ENCODE data around the gene CPXM2. TPM values are rescaled to one million over a fixed set of nuclear protein-coding genes. Genes with fewer than 3 reads are reported as not detected.
A peak's percentile ranks its signal among the peaks of the same experiment; 100 is the strongest.

CPXM2 gene
- polyA plus RNA-seq, 1 donor (not counting 4 experiments of a cell fraction or from before 2014, with no cell fraction given): 0.03 TPM

GRCh38 chr10:123800289-123800688, 91.3 kb downstream of the CPXM2 start:
- H3K4me1 ChIP-seq (ENCODE audit: control insufficient read depth, extremely low read depth, insufficient read depth, low read length): peaks cover 5% of the 10 kb centered on the region
- no peaks in the 10 kb centered on the region for H3K9me3 ChIP-seq (ENCODE audit: control insufficient read depth, low read depth, low read length)
- H2AFZ ChIP-seq (ENCODE audit: control insufficient read depth, low read length): no peak overlapping the region
- no peak overlapping the region for H3K9ac ChIP-seq (ENCODE audit: control insufficient read depth, extremely low read depth, insufficient read depth, low read length)
- H4K20me1 ChIP-seq (ENCODE audit: control insufficient read depth, extremely low read depth, insufficient read depth, low read length): no peaks in the 10 kb centered on the region
- no peaks in the 10 kb centered on the region for H3K79me2 ChIP-seq (ENCODE audit: control insufficient read depth, insufficient read depth, low read length)
- H3K9me1 ChIP-seq (ENCODE audit: control insufficient read depth, extremely low read depth, insufficient read depth, low read length): no peaks in the 10 kb centered on the region
- peak overlapping the region; percentile 34 for H3K4me2 ChIP-seq (ENCODE audit: control insufficient read depth, extremely low read depth, insufficient read depth, low read depth, low read length)
- DNase-seq (ENCODE audit: low read depth, low spot score): no peak
- TF ChIP-seq EZH2 (IDR thresholded peaks at IDR 0.05; ENCODE audit: low read length) (no peak), CTCF (optimal IDR thresholded peaks at IDR 0.05 in 1 of 3, IDR thresholded peaks at IDR 0.05 in 1 of 3, conservative IDR thresholded peaks at IDR 0.05 in 1 of 3; ENCODE audit: extremely low read depth in 1 of 3, insufficient read depth in 2 of 3, low read length in 3 of 3) (no peak)
- no peaks in the 10 kb centered on the region for H3K36me3 ChIP-seq (ENCODE audit: control insufficient read depth in 2 of 2, extremely low read depth in 1 of 2, insufficient read depth in 2 of 2, low read length in 2 of 2)
- H3K4me3 ChIP-seq (ENCODE audit: control insufficient read depth in 2 of 3, extremely low read depth in 1 of 3, insufficient read depth in 2 of 3, low read depth in 1 of 3, low read length in 3 of 3): no peak overlapping the region
- dilution Hi-C loops (cut with MboI; ENCODE audit: extremely low pct_ligation_motif_present, low sequenced_read_pairs): no loop called here
- peak; percentile 59 for FAIRE-seq
- H3K27me3 ChIP-seq (ENCODE audit: control insufficient read depth, extremely low read depth, insufficient read depth, low read length): no peaks in the 10 kb centered on the region
- H3K27ac ChIP-seq (ENCODE audit: control insufficient read depth, insufficient read depth, low read length): no peak overlapping the region

- dilution Hi-C loops (cut with MboI; ENCODE audit: extremely low pct_ligation_motif_present, low sequenced_read_pairs): no loop called here
- Histone ChIP-seq H3K27ac (ENCODE audit: control insufficient read depth, insufficient read depth, low read length) (no peak overlapping the region), H3K36me3 (ENCODE audit: control insufficient read depth in 2 of 2, extremely low read depth in 1 of 2, insufficient read depth in 2 of 2, low read length in 2 of 2) (no peaks in the 10 kb centered on the region), H3K9ac (ENCODE audit: control insufficient read depth, extremely low read depth, insufficient read depth, low read length) (no peak overlapping the region), H3K79me2 (ENCODE audit: control insufficient read depth, insufficient read depth, low read length) (no peaks in the 10 kb centered on the region), H2AFZ (ENCODE audit: control insufficient read depth, low read length) (no peak overlapping the region), H3K4me2 (ENCODE audit: control insufficient read depth, extremely low read depth, insufficient read depth, low read depth, low read length) (no peak overlapping the region), H4K20me1 (ENCODE audit: control insufficient read depth, extremely low read depth, insufficient read depth, low read length) (no peaks in the 10 kb centered on the region), H3K9me3 (ENCODE audit: control insufficient read depth, low read depth, low read length) (no peaks in the 10 kb centered on the region), H3K27me3 (ENCODE audit: control insufficient read depth, extremely low read depth, insufficient read depth, low read length) (no peaks in the 10 kb centered on the region), H3K4me3 (ENCODE audit: control insufficient read depth in 2 of 3, extremely low read depth in 1 of 3, insufficient read depth in 2 of 3, low read depth in 1 of 3, low read length in 3 of 3) (no peak overlapping the region), H3K4me1 (ENCODE audit: control insufficient read depth, extremely low read depth, insufficient read depth, low read length) (peaks cover 5% of the 10 kb centered on the region), H3K9me1 (ENCODE audit: control insufficient read depth, extremely low read depth, insufficient read depth, low read length) (no peaks in the 10 kb centered on the region)
- TF ChIP-seq EZH2 (IDR thresholded peaks at IDR 0.05; ENCODE audit: low read length): no peak
- TF ChIP-seq CTCF (optimal IDR thresholded peaks at IDR 0.05 in 1 of 3, IDR thresholded peaks at IDR 0.05 in 1 of 3, conservative IDR thresholded peaks at IDR 0.05 in 1 of 3; ENCODE audit: extremely low read depth in 1 of 3, insufficient read depth in 2 of 3, low read length in 3 of 3): no peak
- no peak for FAIRE-seq
- no peak for DNase-seq (ENCODE audit: low read depth, low spot score)
These were observed 92.8 kb downstream of the CPXM2 start for GRCh38 chr10:123798856-123799255.
